ENCODE measurements around the gene TGIF2LY.
"Not testable (repeated sequence)": the region's sequence is repeated elsewhere in the genome, so short reads cannot be mapped to it uniquely, and the experiment has no call there.

TGIF2LY gene

GRCh38 chrY:3578767-3579166 lies at the start of gene TGIF2LY:
Gene TGIF2LY (plus strand): TSS chrY:3579067. CDS start chrY:3579245, 178 bp downstream.
- not testable (repeated sequence) for H3K4me3 ChIP-seq (ENCODE audit: low read depth, low read length); H3K9me3 ChIP-seq (ENCODE audit: control insufficient read depth, low read length); H3K4me1 ChIP-seq; H3K4me2 ChIP-seq (ENCODE audit: low read length); H3K36me3 ChIP-seq (ENCODE audit: control insufficient read depth, insufficient read depth, low read length); H2AFZ ChIP-seq; H3K27me3 ChIP-seq (ENCODE audit: control insufficient read depth, insufficient read depth, low read length); H3K9ac ChIP-seq; H3K79me2 ChIP-seq; H3K27ac ChIP-seq
